ENCODE data around the gene GJD3.

GJD3 gene

GRCh38 chr17:40340880-40341807 lies 23.4 kb downstream of the GJD3 start:
- no peak for DNase-seq (ENCODE audit: extremely low read depth, low read depth)
- no peak; the same call in none of the 2 replicates for TF ChIP-seq CTCF (IDR thresholded peaks at IDR 0.05; ENCODE audit: low read depth, low read length)

GRCh38 chr17:40340327-40340726 lies 24.2 kb downstream of the GJD3 start:
- no peak for DNase-seq (ENCODE audit: extremely low read depth, low read depth)
- TF ChIP-seq CTCF (IDR thresholded peaks at IDR 0.05; ENCODE audit: low read depth, low read length): no peak

GRCh38 chr17:40338941-40339649 lies 25.4 kb downstream of the GJD3 start:
- no peak for TF ChIP-seq CTCF (IDR thresholded peaks at IDR 0.05; ENCODE audit: low read depth, low read length)
- DNase-seq (ENCODE audit: extremely low read depth, low read depth): no peak

- no peak for TF ChIP-seq CTCF (IDR thresholded peaks at IDR 0.05; ENCODE audit: low read depth, low read length)
These were observed 26.5 kb downstream of the GJD3 start for GRCh38 chr17:40338058-40338457.

GRCh38 chr17:40337351-40337750 lies 27.2 kb downstream of the GJD3 start:
- TF ChIP-seq CTCF (IDR thresholded peaks at IDR 0.05; ENCODE audit: low read depth, low read length): no peak
- no peak for DNase-seq (ENCODE audit: extremely low read depth, low read depth)

More at GRCh38 chr17:40338058-40338457, 26.5 kb downstream of the GJD3 start:
- DNase-seq (ENCODE audit: extremely low read depth, low read depth): no peak

GRCh38 chr17:40335620-40336019 lies 28.9 kb downstream of the GJD3 start:
- no peak for TF ChIP-seq CTCF (IDR thresholded peaks at IDR 0.05; ENCODE audit: low read depth, low read length)
- no peak for DNase-seq (ENCODE audit: extremely low read depth, low read depth)
